GM18502 (cell line): Measurements from ENCODE around the gene CWC22.

Source experiments
- ATAC-seq: cut with Tn5 transposase; IDR thresholded peaks from one replicate; pipeline ENCODE4 v1.9.1; 2021; ENCODE audit warnings: mild to moderate bottlenecking; ENCODE audit not compliant: unreplicated experiment, poor library complexity

CWC22 gene

GRCh38 chr2:179910735-179911113, 96.4 kb downstream of the CWC22 start:
- ATAC-seq = no peak

GRCh38 chr2:179909845-179910734, 97.0 kb downstream of the CWC22 start:
- ATAC-seq = no peak

GRCh38 chr2:179900655-179901054, 106.4 kb downstream of the CWC22 start:
- ATAC-seq = no peak

- no peak for ATAC-seq
These were observed 107.4 kb downstream of the CWC22 start for GRCh38 chr2:179899666-179900065.

GRCh38 chr2:179898873-179899272, 108.2 kb downstream of the CWC22 start:
- peak; percentile 93 for ATAC-seq
